ENCODE measurements around the gene LENG1.
"Not testable (repeated sequence)": the region's sequence is repeated elsewhere in the genome, so short reads cannot be mapped to it uniquely, and the experiment has no call there.

LENG1 gene

GRCh38 chr19:54159352-54160181 lies at the start of gene LENG1:
TSS of gene LENG1 (minus strand) at chr19:54159721. CDS start at chr19:54159695, 26 bp downstream.
- TF ChIP-seq, protein P1, sequence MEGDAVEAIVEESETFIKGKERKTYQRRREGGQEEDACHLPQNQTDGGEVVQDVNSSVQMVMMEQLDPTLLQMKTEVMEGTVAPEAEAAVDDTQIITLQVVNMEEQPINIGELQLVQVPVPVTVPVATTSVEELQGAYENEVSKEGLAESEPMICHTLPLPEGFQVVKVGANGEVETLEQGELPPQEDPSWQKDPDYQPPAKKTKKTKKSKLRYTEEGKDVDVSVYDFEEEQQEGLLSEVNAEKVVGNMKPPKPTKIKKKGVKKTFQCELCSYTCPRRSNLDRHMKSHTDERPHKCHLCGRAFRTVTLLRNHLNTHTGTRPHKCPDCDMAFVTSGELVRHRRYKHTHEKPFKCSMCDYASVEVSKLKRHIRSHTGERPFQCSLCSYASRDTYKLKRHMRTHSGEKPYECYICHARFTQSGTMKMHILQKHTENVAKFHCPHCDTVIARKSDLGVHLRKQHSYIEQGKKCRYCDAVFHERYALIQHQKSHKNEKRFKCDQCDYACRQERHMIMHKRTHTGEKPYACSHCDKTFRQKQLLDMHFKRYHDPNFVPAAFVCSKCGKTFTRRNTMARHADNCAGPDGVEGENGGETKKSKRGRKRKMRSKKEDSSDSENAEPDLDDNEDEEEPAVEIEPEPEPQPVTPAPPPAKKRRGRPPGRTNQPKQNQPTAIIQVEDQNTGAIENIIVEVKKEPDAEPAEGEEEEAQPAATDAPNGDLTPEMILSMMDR (IDR thresholded peaks at IDR 0.05; ENCODE audit: control insufficient read depth, extremely low read depth, insufficient read depth) = peak; percentile 31
- peak; percentile 100 for DNase-seq (ENCODE audit: low read depth)

DNA sequence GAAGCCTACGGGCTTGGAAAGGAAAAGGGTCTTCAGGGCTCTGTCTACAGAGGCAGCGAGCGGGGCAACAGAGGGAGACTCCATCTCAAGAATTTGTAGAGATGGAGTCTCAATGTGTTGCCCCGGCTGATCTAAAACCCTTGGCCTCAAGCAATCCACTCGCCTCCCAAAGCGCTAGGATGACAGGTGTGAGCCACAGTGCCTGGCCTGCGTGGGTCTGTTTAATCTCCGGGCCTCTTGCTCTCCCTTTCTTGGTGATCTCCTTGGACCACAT lies 49.2 kb upstream of the LENG1 start:
- TF ChIP-seq, protein P1 (IDR thresholded peaks at IDR 0.05; ENCODE audit: control insufficient read depth, extremely low read depth, insufficient read depth) = no peak
- no peak for DNase-seq (ENCODE audit: low read depth)
- H3K4me3 ChIP-seq (ENCODE audit: low read depth, low read length) = no peak overlapping the region

More at GRCh38 chr19:54159352-54160181, at the start of gene LENG1:
- peak within 1 kb of the TSS; percentile 62 for H3K4me3 ChIP-seq (ENCODE audit: low read depth, low read length)

- TF ChIP-seq, protein P1 (IDR thresholded peaks at IDR 0.05; ENCODE audit: control insufficient read depth, extremely low read depth, insufficient read depth) = no peak
- DNase-seq (ENCODE audit: low read depth) = no peak
- H3K4me3 ChIP-seq (ENCODE audit: low read depth, low read length) = no peak overlapping the region
Measured at GRCh38 chr19:54207983-54208783, 48.7 kb upstream of the LENG1 start.

DNA sequence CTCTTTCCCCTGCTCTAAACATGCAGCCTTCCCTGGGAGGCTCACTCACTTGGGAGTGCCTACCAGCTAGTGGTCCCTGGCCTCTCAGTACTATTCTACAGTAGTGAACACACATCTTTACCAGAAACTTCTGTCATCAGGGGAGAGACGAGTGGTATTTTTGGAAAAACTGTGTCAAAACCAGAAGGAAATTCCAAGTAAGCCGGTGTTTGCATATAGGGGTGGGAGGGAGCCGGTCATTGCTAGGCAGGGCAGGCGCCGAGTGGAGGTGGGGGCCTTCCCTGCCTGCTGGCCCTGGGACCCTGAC lies 48.1 kb upstream of the LENG1 start:
- DNase-seq (ENCODE audit: low read depth) = no peak
- H3K4me3 ChIP-seq (ENCODE audit: low read depth, low read length) = no peak overlapping the region
- TF ChIP-seq, protein P1 (IDR thresholded peaks at IDR 0.05; ENCODE audit: control insufficient read depth, extremely low read depth, insufficient read depth) = no peak

DNA sequence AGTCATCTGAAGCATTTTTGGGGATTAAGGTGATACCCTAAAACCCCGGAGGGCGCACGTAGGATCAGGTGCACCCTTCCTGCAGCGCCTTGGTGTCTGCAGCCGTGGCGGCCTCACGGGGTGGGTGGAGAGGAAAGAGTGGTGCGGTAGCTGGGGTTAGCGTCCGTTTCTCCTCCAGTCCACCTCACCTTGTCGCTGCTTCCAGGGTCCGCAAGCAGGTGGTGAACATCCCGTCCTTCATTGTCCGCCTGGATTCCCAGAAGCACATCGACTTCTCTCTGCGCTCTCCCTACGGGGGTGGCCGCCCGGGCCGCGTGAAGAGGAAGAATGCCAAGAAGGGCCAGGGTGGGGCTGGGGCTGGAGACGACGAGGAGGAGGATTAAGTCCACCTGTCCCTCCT lies 47.7 kb upstream of the LENG1 start:
- H3K4me3 ChIP-seq (ENCODE audit: low read depth, low read length); DNase-seq (ENCODE audit: low read depth): not testable (repeated sequence)

- TF ChIP-seq, protein P1 (IDR thresholded peaks at IDR 0.05; ENCODE audit: control insufficient read depth, extremely low read depth, insufficient read depth) = no peak
- no peak for DNase-seq (ENCODE audit: low read depth)
- H3K4me3 ChIP-seq (ENCODE audit: low read depth, low read length) = no peak overlapping the region
Measured at GRCh38 chr19:54206831-54207177, 47.3 kb upstream of the LENG1 start.

DNA sequence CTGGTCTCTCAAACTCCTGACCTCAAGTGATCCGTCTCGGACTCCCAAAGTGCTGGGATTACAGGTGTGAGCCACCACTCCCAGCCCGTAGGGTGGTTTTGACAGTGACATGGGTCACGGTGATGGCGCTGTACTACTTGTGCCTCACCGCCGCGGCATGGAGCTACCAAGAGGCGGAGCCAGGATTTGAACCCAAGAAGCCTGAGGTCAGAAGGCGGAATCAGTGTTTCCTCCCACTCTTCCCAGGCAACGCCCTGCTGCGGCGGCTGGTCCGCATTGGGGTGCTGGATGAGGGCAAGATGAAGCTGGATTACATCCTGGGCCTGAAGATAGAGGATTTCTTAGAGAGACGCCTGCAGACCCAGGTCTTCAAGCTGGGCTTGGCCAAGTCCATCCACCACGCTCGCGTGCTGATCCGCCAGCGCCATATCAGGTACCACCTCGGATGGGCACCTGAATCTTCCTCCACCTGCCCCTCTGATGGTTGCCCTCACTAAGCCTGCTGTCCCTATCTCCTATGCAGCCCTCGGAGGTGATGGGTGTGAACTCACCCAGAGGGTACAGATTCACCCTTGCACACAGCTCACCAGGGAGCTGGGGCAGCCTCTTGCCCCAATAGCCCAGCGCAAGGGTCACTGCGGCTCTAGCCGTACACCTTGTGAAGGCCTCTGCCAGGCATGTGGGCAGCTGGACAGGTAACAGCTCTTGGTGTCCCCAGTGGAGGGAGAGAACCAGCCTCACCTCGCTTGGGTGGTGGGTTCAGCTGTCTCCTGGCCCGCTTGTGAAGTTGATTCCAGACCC lies 46.7 kb upstream of the LENG1 start:
- DNase-seq (ENCODE audit: low read depth) = no peak
- TF ChIP-seq, protein P1 (IDR thresholded peaks at IDR 0.05; ENCODE audit: control insufficient read depth, extremely low read depth, insufficient read depth) = no peak
- H3K4me3 ChIP-seq (ENCODE audit: low read depth, low read length) = no peak overlapping the region
